K562 (cell line): Measurements from ENCODE around the gene ARID3C. TPM values are rescaled to one million over a fixed set of nuclear protein-coding genes. Genes with fewer than 3 reads are reported as not detected.
A peak's percentile ranks its signal among the peaks of the same experiment; 100 is the strongest.

Source experiments
- ATF7 ChIP-seq: fragments of 450-650 bp; IDR thresholded peaks from 2 replicates; pipeline ENCODE4 v1.7.1; 2014; ENCODE audit warnings: mild to moderate bottlenecking, moderate library complexity
- C11orf30 ChIP-seq: fragments of 450-650 bp; IDR thresholded peaks from 2 replicates; pipeline ENCODE4 v1.6.1; 2016; ENCODE audit warnings: low read depth, mild to moderate bottlenecking
- CBX1 ChIP-seq: sonication (generic); IDR thresholded peaks from 2 replicates; pipeline ENCODE4 v1.6.1; 2016; ENCODE audit warnings: antibody characterized with exemption, low read depth, mild to moderate bottlenecking
- COPS2 ChIP-seq: fragments of 450-650 bp; conservative IDR thresholded peaks from 2 replicates; pipeline ENCODE4 v1.6.1; 2016; ENCODE audit warnings: mild to moderate bottlenecking, moderate library complexity
- E2F6 ChIP-seq, 2 experiments: IDR thresholded peaks; 2 replicates each; pipeline ENCODE4 v1.6.1; 2011; ENCODE audit warnings: borderline replicate concordance in 1 of 2, control low read depth in 1 of 2, low read depth in 1 of 2, low read length in 1 of 2, mild to moderate bottlenecking in 1 of 2, mixed read lengths in 1 of 2, moderate library complexity in 1 of 2; ENCODE audit not compliant: insufficient read depth in 1 of 2, insufficient read length in 1 of 2, poor library complexity in 1 of 2, severe bottlenecking in 1 of 2; ENCODE audit errors: extremely low read depth in 1 of 2
- E2F8 ChIP-seq: fragments of 450-650 bp; IDR thresholded peaks from 2 replicates; pipeline ENCODE4 v1.7.1; 2018; ENCODE audit warnings: mild to moderate bottlenecking, low read depth; ENCODE audit not compliant: partially characterized antibody
- EP400 ChIP-seq: fragments of 450-650 bp; IDR thresholded peaks from 2 replicates; pipeline ENCODE4 v1.6.1; 2017; ENCODE audit warnings: antibody characterized with exemption, mild to moderate bottlenecking, moderate library complexity
- LCOR ChIP-seq: sonication (generic); formaldehyde crosslinking; IDR thresholded peaks from 2 replicates; pipeline ENCODE4 v1.8.0; 2022; ENCODE audit warnings: mild to moderate bottlenecking, missing genetic modification reagents
- NR0B1 ChIP-seq: fragments of 450-650 bp; IDR thresholded peaks from one replicate; pipeline ENCODE4 v1.6.1; 2018; ENCODE audit warnings: mild to moderate bottlenecking, moderate library complexity; ENCODE audit not compliant: partially characterized antibody
- PHF8 ChIP-seq: fragments of 200-600 bp; sonication (generic); IDR thresholded peaks from 2 replicates; pipeline ENCODE4 v1.6.1; 2012; ENCODE audit warnings: mixed run types, mild to moderate bottlenecking, inconsistent platforms, low read length, moderate library complexity, borderline replicate concordance
- SAP30 ChIP-seq: fragments of 200-600 bp; sonication (generic); IDR thresholded peaks from 2 replicates; pipeline ENCODE4 v1.6.1; 2012; ENCODE audit warnings: borderline replicate concordance, low read depth, mild to moderate bottlenecking, moderate library complexity, low read length, control low read depth, inconsistent platforms; ENCODE audit not compliant: insufficient read depth, poor library complexity, severe bottlenecking
- SP2 ChIP-seq: IDR thresholded peaks from 2 replicates; pipeline ENCODE4 v1.6.1; 2011; ENCODE audit warnings: mild to moderate bottlenecking, low read depth, low read length, moderate library complexity; ENCODE audit not compliant: poor library complexity, severe bottlenecking; ENCODE audit errors: extremely low read depth
- ZNF41 ChIP-seq: fragments of 250-450 bp; sonication (Bioruptor Pico); conservative IDR thresholded peaks from 2 replicates; pipeline ENCODE4 v1.4.0; 2020; ENCODE audit warnings: mild to moderate bottlenecking
- ZNF699 ChIP-seq: fragments of 250-450 bp; sonication (Bioruptor Pico); IDR thresholded peaks from 2 replicates; pipeline ENCODE4 v1.8.0; 2021; ENCODE audit warnings: mild to moderate bottlenecking, moderate library complexity; ENCODE audit not compliant: insufficient replicate concordance
- ZNF764 ChIP-seq: fragments of 250-450 bp; sonication (Bioruptor Pico); IDR thresholded peaks from 2 replicates; pipeline ENCODE4 v1.4.0; 2020; ENCODE audit warnings: low read depth, mild to moderate bottlenecking, moderate library complexity
- polyA plus RNA-seq, 8 experiments: library from polyadenylated mRNA; depleted of rRNA in 4 of 8; stranded (reverse) in 5 of 8; unstranded in 3 of 8; fragments of >200 nt; fragmentation: Nextera tagmentation in 2 of 8; fragmentation: Illumina TruSeq in 1 of 8; extraction: Ambion mirVana in 2 of 8; extraction: Trizol in 1 of 8; gene quantifications; 2 replicates each; pipeline versions ENCODE4 v1.2.1 to v1.2.3, GENCODE V29; 2011 to 2014; ENCODE audit warnings: inconsistent platforms in 1 of 8, missing spikeins in 1 of 8
- total RNA-seq, 7 experiments: library from RNA; depleted of rRNA in 6 of 7; stranded (reverse); fragments of >200 nt in 6 of 7; fragmentation: Illumina TruSeq in 2 of 7; extraction: Trizol in 2 of 7; gene quantifications; 2 replicates each; pipeline versions ENCODE4 v1.2.1 to v1.2.3, GENCODE V29; 2011 to 2021; ENCODE audit warnings: low replicate concordance in 1 of 7

ARID3C gene
- total and polyA plus RNA-seq, 9 of the 15 experiments (the other 6 are each of a cell fraction or from before 2014, with no cell fraction given) = not detected

- TF ChIP-seq PHF8 (peak; percentile 78; the same call in 1 of the 2 replicates), CBX1 (no peak), ZNF699 (CRISPR knock-in tag) (no peak), NR0B1 (no peak), COPS2 (no peak), E2F6 (IDR thresholded peaks at IDR 0.05; ENCODE audit: borderline replicate concordance in 1 of 2, extremely low read depth in 1 of 2, insufficient read depth in 1 of 2, insufficient read length in 1 of 2, low read depth in 1 of 2, low read length in 1 of 2, poor library complexity in 1 of 2, severe bottlenecking in 1 of 2) (peak in 1 of 2 experiments; percentile 21), SP2 (peak; percentile 39), E2F8 (peak; percentile 31), ZNF41 (no peak), ATF7 (peak; percentile 76; the same call in 1 of the 2 replicates), C11orf30 (peak; percentile 62; the same call in 1 of the 2 replicates), SAP30 (peak; percentile 49), ZNF764 (CRISPR knock-in tag) (no peak), LCOR (peak; percentile 62; the same call in 1 of the 2 replicates), EP400 (peak; percentile 22; the same call in 1 of the 2 replicates)
Observed at GRCh38 chr9:34620061-34620994, 8.5 kb downstream of the ARID3C start, which contains the start of gene DCTN3 (continued).
